GM04503 (cell line): ENCODE results near the gene LACTBL1.

Source experiments
- DNase-seq: peaks from one replicate; pipeline ENCODE4 v3.0.0-alpha.2; 2012; ENCODE audit warnings: low read depth

LACTBL1 gene

GRCh38 chr1:22944346-22945055, 28.2 kb downstream of the LACTBL1 start:
- no peak for DNase-seq

- no peak for DNase-seq
Measured at GRCh38 chr1:22941257-22941656, 31.4 kb downstream of the LACTBL1 start.

- DNase-seq: no peak
Measured at GRCh38 chr1:22936681-22937080, 36.0 kb downstream of the LACTBL1 start.

- DNase-seq: no peak
Measured at GRCh38 chr1:22935433-22935832, 37.2 kb downstream of the LACTBL1 start.

- DNase-seq: no peak
Measured at GRCh38 chr1:22932803-22933470, 39.7 kb downstream of the LACTBL1 start.

- no peak for DNase-seq
Measured at GRCh38 chr1:22930240-22930912, 42.3 kb downstream of the LACTBL1 start.

- DNase-seq: no peak
Measured at GRCh38 chr1:22925111-22925510, 47.6 kb downstream of the LACTBL1 start.

- no peak for DNase-seq
Measured at GRCh38 chr1:22922640-22923039, 50.0 kb downstream of the LACTBL1 start.

GRCh38 chr1:22921452-22922126, 51.1 kb downstream of the LACTBL1 start:
- no peak for DNase-seq

GRCh38 chr1:22920734-22921451, 51.8 kb downstream of the LACTBL1 start:
- DNase-seq: no peak

GRCh38 chr1:22920026-22920733, 52.5 kb downstream of the LACTBL1 start:
- no peak for DNase-seq

- DNase-seq: no peak
Measured at GRCh38 chr1:22919341-22920025, 53.2 kb downstream of the LACTBL1 start.

- DNase-seq: no peak
Measured at GRCh38 chr1:22918644-22919043, 54.0 kb downstream of the LACTBL1 start.

GRCh38 chr1:22917989-22918388, 54.7 kb downstream of the LACTBL1 start:
- DNase-seq: no peak

- DNase-seq: no peak
Measured at GRCh38 chr1:22916471-22916820, 56.2 kb downstream of the LACTBL1 start.

GRCh38 chr1:22915816-22916470, 56.7 kb downstream of the LACTBL1 start:
- no peak for DNase-seq

GRCh38 chr1:22915231-22915630, 57.4 kb downstream of the LACTBL1 start:
- DNase-seq: no peak

GRCh38 chr1:22914633-22915217, 57.9 kb downstream of the LACTBL1 start:
- DNase-seq: no peak

GRCh38 chr1:22914156-22914555, 58.5 kb downstream of the LACTBL1 start:
- no peak for DNase-seq
